H1 (cell line): ENCODE measurements around the gene BNC1. TPM values are rescaled to one million over a fixed set of nuclear protein-coding genes. Genes with fewer than 3 reads are reported as not detected.

Source experiments
- CTBP2 ChIP-seq: IDR thresholded peaks from 2 replicates; pipeline ENCODE4 v1.7.0; 2011; ENCODE audit warnings: borderline replicate concordance, mild to moderate bottlenecking, moderate library complexity, mixed read lengths, low read length; ENCODE audit not compliant: insufficient read depth, insufficient read length
- polyA plus RNA-seq, 7 experiments: library from polyadenylated mRNA; depleted of rRNA in 3 of 7; stranded (reverse) in 5 of 7; unstranded in 2 of 7; fragments of >200 nt in 5 of 7; fragments of 200-250 nt in 2 of 7; gene quantifications; 1 replicate in 5 of 7; 2 replicates in 1 of 7; 4 replicates in 1 of 7; pipeline versions ENCODE4 v1.2.1 to v1.2.3, GENCODE V29; 2011 to 2013; ENCODE audit warnings: missing spikeins in 2 of 7, mixed read lengths in 2 of 7
- total RNA-seq: library from RNA; stranded (reverse); fragmentation: NEBNext Ultra II Directional; extraction: Animal tissue kit (Norgen Biotek cat#: 25700); gene quantifications from 2 replicates; pipeline ENCODE4 v1.2.1, GENCODE V29; 2021

BNC1 gene
- total and polyA plus RNA-seq, 2 of the 8 experiments (the other 6 are each of a cell fraction or from before 2014, with no cell fraction given) = 0.99 to 2.1 TPM

DNA sequence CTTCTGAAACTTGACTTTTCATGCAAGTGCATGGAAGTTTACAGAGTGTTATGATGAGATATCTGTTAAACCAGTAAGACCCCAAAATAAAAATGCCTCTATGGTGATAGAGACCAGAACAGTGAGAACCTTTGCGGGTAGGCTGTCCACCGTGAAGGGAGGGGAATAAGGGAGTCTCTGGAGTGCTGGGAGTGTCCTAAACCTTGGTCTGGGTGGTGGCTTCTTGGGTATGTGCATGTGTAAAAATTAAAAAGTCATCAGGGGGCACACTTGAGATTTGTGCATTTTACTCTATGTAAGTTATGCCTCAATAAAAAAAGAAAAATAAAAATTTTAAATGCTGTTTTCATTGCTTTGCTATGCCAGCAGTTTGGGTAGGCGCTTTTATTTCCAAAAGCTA, 38.2 kb upstream of the BNC1 start (continued):
- no peak for TF ChIP-seq CTBP2
- TF ChIP-seq, all 59 proteins: peak for 0
